Neural progenitor cell (in vitro differentiated cells): ENCODE data around the gene ZC3H18.

Experiments
- CTCF ChIP-seq: fragments of 200-600 bp; sonication (generic); IDR thresholded peaks from 2 replicates; pipeline ENCODE4 v1.5.1; 2017; ENCODE audit warnings: antibody characterized with exemption, mild to moderate bottlenecking
- EZH2 ChIP-seq: fragments of 200-600 bp; sonication (generic); IDR thresholded peaks from 2 replicates; pipeline ENCODE4 v1.6.1; 2017; ENCODE audit warnings: antibody characterized with exemption, mild to moderate bottlenecking, moderate library complexity
- EZH2phosphoT487 ChIP-seq: fragments of 200-600 bp; sonication (generic); IDR thresholded peaks from 2 replicates; pipeline ENCODE4 v1.6.1; 2017; ENCODE audit warnings: antibody characterized with exemption

GRCh38 chr16:88619859-88620815 lies 49.9 kb downstream of the ZC3H18 start:
- TF ChIP-seq EZH2 (no peak), CTCF (no peak), EZH2phosphoT487 (no peak)
